WTC11 (cell line): ENCODE data around the gene HMHB1. TPM values are rescaled to one million over a fixed set of nuclear protein-coding genes. Genes with fewer than 3 reads are reported as not detected.

Experiments
- ATAC-seq: fragments of 200-7000 bp; cut with Tn5 transposase; 2 replicates; pipeline ENCODE4 v1.10.0; 2021; ENCODE audit warnings: mild to moderate bottlenecking, moderate library complexity
- CTCF ChIA-PET: fragments of 300-600 bp; sonication (Branson Sonifier 250); formaldehyde crosslinking; loops from one replicate; lab custom pipeline; 2021; ENCODE audit warnings: antibody characterized with exemption; lab: Charles Lee
- POLR2A ChIA-PET: fragments of 350-600 bp; sonication (Branson Sonifier 250); formaldehyde crosslinking; loops from one replicate; lab custom pipeline; 2021; ENCODE audit warnings: antibody characterized with exemption; lab: Charles Lee
- DNase-seq: peaks from one replicate; pipeline ENCODE4 v3.0.0; 2021; ENCODE audit warnings: low spot score
- H3K27ac Mint-ChIP-seq: 2 replicates; pipeline ENCODE4 v1.8.0; 2021; ENCODE audit warnings: mixed read lengths
- H3K27me3 Mint-ChIP-seq: 2 replicates; pipeline ENCODE4 v1.8.0; 2021; ENCODE audit warnings: low read depth, mild to moderate bottlenecking, moderate library complexity, mixed read lengths
- H3K36me3 Mint-ChIP-seq: 2 replicates; pipeline ENCODE4 v1.8.0; 2021; ENCODE audit warnings: mixed read lengths
- H3K4me1 Mint-ChIP-seq: 2 replicates; pipeline ENCODE4 v1.8.0; 2022; ENCODE audit warnings: mixed read lengths
- H3K4me3 Mint-ChIP-seq: 2 replicates; pipeline ENCODE4 v1.8.0; 2021; ENCODE audit warnings: mild to moderate bottlenecking, moderate library complexity, mixed read lengths
- H3K9me3 Mint-ChIP-seq: 2 replicates; pipeline ENCODE4 v1.8.0; 2021; ENCODE audit warnings: mixed read lengths
- CBFB ChIP-seq: sonication (generic); formaldehyde crosslinking; IDR thresholded peaks from 2 replicates; pipeline ENCODE4 v1.8.1; 2022; ENCODE audit warnings: mild to moderate bottlenecking, low read depth, missing genetic modification reagents
- CREM ChIP-seq: sonication (generic); formaldehyde crosslinking; IDR thresholded peaks from 2 replicates; pipeline ENCODE4 v1.8.1; 2022; ENCODE audit warnings: mild to moderate bottlenecking, missing genetic modification reagents, moderate library complexity
- ELF4 ChIP-seq: sonication (generic); formaldehyde crosslinking; IDR thresholded peaks from 2 replicates; pipeline ENCODE4 v1.8.1; 2022; ENCODE audit warnings: low read depth, mild to moderate bottlenecking, moderate library complexity, missing genetic modification reagents
- EMX1 ChIP-seq: fragments of 250-450 bp; sonication (Bioruptor Pico); IDR thresholded peaks from 2 replicates; pipeline ENCODE4 v1.8.0; 2021; ENCODE audit warnings: mild to moderate bottlenecking
- GTF2I ChIP-seq: fragments of 250-450 bp; sonication (Bioruptor Pico); conservative IDR thresholded peaks from 2 replicates; pipeline ENCODE4 v1.4.0; 2021; ENCODE audit warnings: mild to moderate bottlenecking
- NFYB ChIP-seq: sonication (generic); formaldehyde crosslinking; conservative IDR thresholded peaks from 2 replicates; pipeline ENCODE4 v1.8.0; 2022; ENCODE audit warnings: low read depth, missing genetic modification reagents
- NR2C2 ChIP-seq: sonication (generic); formaldehyde crosslinking; IDR thresholded peaks from 2 replicates; pipeline ENCODE4 v1.8.0; 2022; ENCODE audit warnings: mild to moderate bottlenecking, missing genetic modification reagents
- RORB ChIP-seq: fragments of 250-450 bp; sonication (Bioruptor Pico); IDR thresholded peaks from 2 replicates; pipeline ENCODE4 v1.9.0; 2021; ENCODE audit warnings: mild to moderate bottlenecking
- SMAD4 ChIP-seq: sonication (generic); formaldehyde crosslinking; IDR thresholded peaks from 2 replicates; pipeline ENCODE4 v1.8.0; 2022; ENCODE audit warnings: mild to moderate bottlenecking, missing genetic modification reagents
- TEAD4 ChIP-seq: sonication (generic); formaldehyde crosslinking; IDR thresholded peaks from 2 replicates; pipeline ENCODE4 v1.8.0; 2022; ENCODE audit warnings: mild to moderate bottlenecking, missing genetic modification reagents
- TP53 ChIP-seq: sonication (generic); formaldehyde crosslinking; IDR thresholded peaks from 2 replicates; pipeline ENCODE4 v1.8.1; 2023; ENCODE audit warnings: mild to moderate bottlenecking, missing genetic modification reagents
- ZBTB21 ChIP-seq: sonication (generic); formaldehyde crosslinking; IDR thresholded peaks from 2 replicates; pipeline ENCODE4 v1.8.1; 2023; ENCODE audit warnings: mild to moderate bottlenecking, missing genetic modification reagents, borderline replicate concordance
- ZBTB43 ChIP-seq: sonication (generic); formaldehyde crosslinking; IDR thresholded peaks from 2 replicates; pipeline ENCODE4 v1.8.1; 2023; ENCODE audit warnings: mild to moderate bottlenecking, missing genetic modification reagents
- ZNF138 ChIP-seq: sonication (generic); formaldehyde crosslinking; conservative IDR thresholded peaks from 2 replicates; pipeline ENCODE4 v1.8.1; 2022; ENCODE audit warnings: mild to moderate bottlenecking, moderate library complexity, missing genetic modification reagents
- ZNF219 ChIP-seq: sonication (generic); formaldehyde crosslinking; IDR thresholded peaks from 2 replicates; pipeline ENCODE4 v1.8.0; 2023; ENCODE audit warnings: missing genetic modification reagents, mild to moderate bottlenecking, borderline replicate concordance
- ZNF281 ChIP-seq: sonication (generic); formaldehyde crosslinking; IDR thresholded peaks from 2 replicates; pipeline ENCODE4 v1.8.0; 2023; ENCODE audit warnings: mild to moderate bottlenecking, missing genetic modification reagents
- ZNF416 ChIP-seq: fragments of 250-450 bp; sonication (Bioruptor Pico); IDR thresholded peaks from 2 replicates; pipeline ENCODE4 v1.9.0; 2021; ENCODE audit warnings: mild to moderate bottlenecking, inconsistent platforms
- ZNF512 ChIP-seq: sonication (generic); formaldehyde crosslinking; IDR thresholded peaks from 2 replicates; pipeline ENCODE4 v1.8.1; 2022; ENCODE audit warnings: missing genetic modification reagents, borderline replicate concordance
- ZNF532 ChIP-seq: fragments of 250-450 bp; sonication (Bioruptor Pico); IDR thresholded peaks from 2 replicates; pipeline ENCODE4 v1.9.0; 2021; ENCODE audit warnings: mild to moderate bottlenecking, borderline replicate concordance
- ZNF671 ChIP-seq: fragments of 250-450 bp; sonication (Bioruptor Pico); IDR thresholded peaks from 2 replicates; pipeline ENCODE4 v1.8.0; 2021; ENCODE audit warnings: mild to moderate bottlenecking
- total RNA-seq: library from RNA; stranded (reverse); gene quantifications from 3 replicates; pipeline ENCODE4 v1.2.3, GENCODE V29; 2021
- TF ChIP-seq, protein P1 (sequence below): sonication (generic); formaldehyde crosslinking; IDR thresholded peaks from 2 replicates; pipeline ENCODE4 v1.8.0; 2023; ENCODE audit warnings: missing genetic modification reagents, mild to moderate bottlenecking, borderline replicate concordance

HMHB1 gene
- total RNA-seq, 1 experiment from 2014 or later: not detected

DNA sequence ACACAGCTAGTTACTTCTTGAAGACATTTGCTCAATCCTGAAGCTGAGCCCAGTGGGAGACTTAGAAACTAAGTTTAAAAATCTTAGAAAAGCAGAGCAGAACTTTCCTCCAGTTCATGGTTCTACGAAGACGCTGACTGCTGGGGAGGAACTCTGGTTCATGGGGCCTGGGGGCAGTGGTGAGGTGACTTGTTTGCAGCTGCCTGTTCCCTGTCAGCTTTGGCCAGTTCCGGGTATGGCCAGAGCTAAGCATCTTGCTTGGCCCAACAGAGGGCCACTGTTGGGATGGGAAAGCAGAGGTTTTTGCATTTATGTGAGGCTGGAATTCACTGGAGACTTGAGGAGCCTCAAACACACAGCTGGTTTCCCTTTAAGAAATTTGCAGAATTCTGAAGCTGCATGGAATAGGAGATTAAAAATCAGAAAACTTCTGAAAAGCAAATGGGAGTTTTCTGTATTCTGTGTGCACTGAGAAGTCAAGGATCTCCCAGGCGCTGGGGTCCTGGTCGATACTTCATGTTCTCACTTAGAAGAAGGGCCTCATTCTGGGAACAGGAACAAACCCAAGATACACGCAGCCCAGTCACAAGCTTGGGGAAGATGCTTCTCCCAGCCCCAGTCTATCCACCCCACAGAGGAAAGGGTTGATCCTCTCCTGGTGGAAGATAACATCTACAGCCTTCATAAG lies 10.6 kb upstream of the HMHB1 start (continued):
- TF ChIP-seq ZNF532 (CRISPR knock-in tag): no peak
- no peak for TF ChIP-seq GTF2I
- no peak for TF ChIP-seq SMAD4 (CRISPR knock-in tag)
- TF ChIP-seq ZNF138 (CRISPR knock-in tag): no peak

DNA sequence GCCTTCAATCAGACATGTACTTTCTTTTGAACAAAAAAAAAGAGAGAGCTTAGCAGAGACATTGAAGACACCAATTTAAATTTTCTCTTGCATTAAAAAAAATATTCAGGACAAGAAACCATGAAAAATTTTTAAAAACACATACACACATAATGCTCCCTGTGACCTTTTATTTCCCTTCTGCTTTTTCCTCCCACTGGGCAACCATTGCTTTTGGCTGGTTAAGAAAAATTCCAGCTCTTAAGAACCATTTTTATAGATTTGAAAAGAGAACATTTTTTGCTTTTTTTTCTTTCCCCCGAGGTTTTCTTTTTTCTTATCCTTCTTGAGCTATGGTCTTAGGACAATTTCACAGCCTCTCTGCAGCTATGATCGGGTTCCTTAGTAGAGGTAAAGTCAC lies 6.1 kb upstream of the HMHB1 start:
- ChIA-PET CTCF (no interaction called here), POLR2A (interaction anchor here (0.5 kb wide), 1 partner anchor 345 kb away, joined by 5 read pairs; no protein-coding TSS in a partner anchor)
- Mint-ChIP-seq H3K36me3 (no peaks in the 10 kb centered on the region), H3K27ac (no peak overlapping the region), H3K27me3 (no peaks in the 10 kb centered on the region; the same call in 1 of the 2 replicates), H3K9me3 (no peaks in the 10 kb centered on the region), H3K4me1 (no peaks in the 10 kb centered on the region), H3K4me3 (no peak overlapping the region)
- TF ChIP-seq TEAD4 (CRISPR knock-in tag) (no peak), GTF2I (no peak), TP53 (CRISPR knock-in tag) (no peak), ZBTB43 (CRISPR knock-in tag) (no peak), ZNF219 (CRISPR knock-in tag) (no peak), ZNF416 (CRISPR knock-in tag) (no peak), NR2C2 (no peak), RORB (no peak), ELF4 (CRISPR knock-in tag) (no peak), ZBTB21 (CRISPR knock-in tag) (no peak), EMX1 (no peak), ZNF512 (CRISPR knock-in tag) (no peak)
- ATAC-seq (no peak), DNase-seq (no peak)

DNA sequence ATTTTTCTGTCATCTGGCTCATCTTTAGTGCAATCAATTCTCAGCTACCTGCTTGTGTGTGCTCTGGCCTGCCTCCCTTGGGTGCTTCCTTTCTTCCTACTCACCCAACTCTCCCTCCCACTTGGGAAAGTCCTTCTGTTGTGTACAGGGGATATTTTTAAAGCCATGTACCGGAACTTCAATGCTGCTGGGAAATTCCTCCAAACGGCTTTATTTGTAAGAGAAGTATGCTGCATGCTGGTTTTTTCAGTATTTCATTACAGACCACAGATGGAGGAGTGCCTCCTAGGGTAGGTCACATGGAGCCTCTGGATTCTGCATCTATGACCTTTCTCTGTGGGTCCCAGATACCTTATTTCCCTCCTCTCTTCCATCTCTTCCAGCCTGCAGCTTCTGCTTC lies 5.4 kb upstream of the HMHB1 start:
- Mint-ChIP-seq H3K27ac (no peak overlapping the region), H3K4me1 (no peaks in the 10 kb centered on the region), H3K27me3 (no peaks in the 10 kb centered on the region; the same call in 1 of the 2 replicates), H3K9me3 (no peaks in the 10 kb centered on the region), H3K36me3 (no peaks in the 10 kb centered on the region), H3K4me3 (no peak overlapping the region)
- no peak for ATAC-seq
- no peak for DNase-seq
- no peak for TF ChIP-seq CBFB (CRISPR knock-in tag)
- TF ChIP-seq ZNF671: no peak
- no peak for TF ChIP-seq ZNF281 (CRISPR knock-in tag)
- TF ChIP-seq, protein P1, sequence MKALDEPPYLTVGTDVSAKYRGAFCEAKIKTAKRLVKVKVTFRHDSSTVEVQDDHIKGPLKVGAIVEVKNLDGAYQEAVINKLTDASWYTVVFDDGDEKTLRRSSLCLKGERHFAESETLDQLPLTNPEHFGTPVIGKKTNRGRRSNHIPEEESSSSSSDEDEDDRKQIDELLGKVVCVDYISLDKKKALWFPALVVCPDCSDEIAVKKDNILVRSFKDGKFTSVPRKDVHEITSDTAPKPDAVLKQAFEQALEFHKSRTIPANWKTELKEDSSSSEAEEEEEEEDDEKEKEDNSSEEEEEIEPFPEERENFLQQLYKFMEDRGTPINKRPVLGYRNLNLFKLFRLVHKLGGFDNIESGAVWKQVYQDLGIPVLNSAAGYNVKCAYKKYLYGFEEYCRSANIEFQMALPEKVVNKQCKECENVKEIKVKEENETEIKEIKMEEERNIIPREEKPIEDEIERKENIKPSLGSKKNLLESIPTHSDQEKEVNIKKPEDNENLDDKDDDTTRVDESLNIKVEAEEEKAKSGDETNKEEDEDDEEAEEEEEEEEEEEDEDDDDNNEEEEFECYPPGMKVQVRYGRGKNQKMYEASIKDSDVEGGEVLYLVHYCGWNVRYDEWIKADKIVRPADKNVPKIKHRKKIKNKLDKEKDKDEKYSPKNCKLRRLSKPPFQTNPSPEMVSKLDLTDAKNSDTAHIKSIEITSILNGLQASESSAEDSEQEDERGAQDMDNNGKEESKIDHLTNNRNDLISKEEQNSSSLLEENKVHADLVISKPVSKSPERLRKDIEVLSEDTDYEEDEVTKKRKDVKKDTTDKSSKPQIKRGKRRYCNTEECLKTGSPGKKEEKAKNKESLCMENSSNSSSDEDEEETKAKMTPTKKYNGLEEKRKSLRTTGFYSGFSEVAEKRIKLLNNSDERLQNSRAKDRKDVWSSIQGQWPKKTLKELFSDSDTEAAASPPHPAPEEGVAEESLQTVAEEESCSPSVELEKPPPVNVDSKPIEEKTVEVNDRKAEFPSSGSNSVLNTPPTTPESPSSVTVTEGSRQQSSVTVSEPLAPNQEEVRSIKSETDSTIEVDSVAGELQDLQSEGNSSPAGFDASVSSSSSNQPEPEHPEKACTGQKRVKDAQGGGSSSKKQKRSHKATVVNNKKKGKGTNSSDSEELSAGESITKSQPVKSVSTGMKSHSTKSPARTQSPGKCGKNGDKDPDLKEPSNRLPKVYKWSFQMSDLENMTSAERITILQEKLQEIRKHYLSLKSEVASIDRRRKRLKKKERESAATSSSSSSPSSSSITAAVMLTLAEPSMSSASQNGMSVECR (CRISPR knock-in tag): no peak
- no peak for TF ChIP-seq CREM (CRISPR knock-in tag)
- no peak for TF ChIP-seq NFYB
- ChIA-PET CTCF (no interaction called here), POLR2A (interaction anchor here (0.5 kb wide), 1 partner anchor 345 kb away, joined by 5 read pairs; no protein-coding TSS in a partner anchor)
